GM19099 (cell line): ENCODE results near the gene ROBO1.

ENCODE experiments used
- POLR2A ChIP-seq: IDR thresholded peaks from 3 replicates; pipeline ENCODE4 v1.6.1; 2011; ENCODE audit warnings: low read depth; ENCODE audit not compliant: insufficient read length; ENCODE audit errors: extremely low read depth

Gene ROBO1

DNA sequence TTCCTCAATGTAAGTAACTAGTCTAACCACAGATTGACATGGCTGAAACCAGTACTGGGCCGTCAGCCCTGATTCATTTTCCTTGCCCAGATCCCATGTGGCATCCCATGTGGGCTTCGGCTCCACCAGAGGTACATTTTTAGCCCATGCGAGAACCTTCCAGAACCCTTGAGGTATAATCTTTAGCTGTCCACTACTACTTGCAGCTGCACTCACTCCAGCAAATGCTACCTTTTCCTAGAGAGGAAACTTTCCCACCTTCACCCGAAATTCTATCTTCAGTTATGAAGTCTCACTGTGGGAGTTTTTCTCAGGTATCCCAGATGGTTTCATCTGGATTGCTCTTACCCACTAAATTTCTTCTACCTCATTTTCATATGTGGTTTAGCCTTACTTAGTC lies 907.2 kb downstream of the ROBO1 start:
- TF ChIP-seq POLR2A, result no peak

DNA sequence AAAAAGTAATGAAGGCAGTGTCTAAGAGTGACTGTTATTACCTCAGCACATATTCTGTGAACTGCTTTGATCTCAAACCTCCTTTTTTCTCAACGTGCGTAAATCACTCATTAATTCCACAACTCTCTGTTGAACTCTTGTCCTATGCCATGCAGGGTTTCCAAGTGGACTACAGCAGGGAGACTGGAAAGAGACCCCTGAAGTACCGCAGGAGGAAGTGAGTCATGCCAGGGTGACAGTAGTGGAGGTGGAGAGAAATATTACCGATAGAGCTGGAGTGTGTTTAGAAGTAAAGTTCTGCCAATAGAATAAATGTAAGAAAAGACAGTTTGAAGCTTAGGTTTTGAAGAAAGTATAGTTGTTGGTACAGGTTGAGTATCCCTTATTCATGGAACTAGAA lies 908.9 kb downstream of the ROBO1 start:
- no peak for TF ChIP-seq POLR2A

DNA sequence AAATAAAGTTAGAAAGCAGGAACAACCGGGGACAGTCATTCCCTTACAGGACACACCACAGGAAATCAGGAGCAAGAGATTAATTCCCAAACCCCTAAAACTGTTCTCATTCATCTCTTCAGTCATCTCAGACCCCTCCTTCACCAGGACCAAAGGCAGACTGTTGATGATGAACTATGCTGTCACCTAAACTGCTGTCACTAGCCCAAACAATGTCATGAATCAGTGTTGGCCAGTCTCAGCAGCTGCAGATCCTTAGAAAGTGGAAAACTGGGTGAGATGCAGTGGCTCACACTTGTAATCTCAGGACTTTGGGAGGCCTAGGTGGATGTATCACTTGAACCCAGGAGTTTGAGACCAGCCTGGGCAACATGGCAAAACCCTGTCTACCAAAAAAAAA lies 909.6 kb downstream of the ROBO1 start:
- no peak for TF ChIP-seq POLR2A

DNA sequence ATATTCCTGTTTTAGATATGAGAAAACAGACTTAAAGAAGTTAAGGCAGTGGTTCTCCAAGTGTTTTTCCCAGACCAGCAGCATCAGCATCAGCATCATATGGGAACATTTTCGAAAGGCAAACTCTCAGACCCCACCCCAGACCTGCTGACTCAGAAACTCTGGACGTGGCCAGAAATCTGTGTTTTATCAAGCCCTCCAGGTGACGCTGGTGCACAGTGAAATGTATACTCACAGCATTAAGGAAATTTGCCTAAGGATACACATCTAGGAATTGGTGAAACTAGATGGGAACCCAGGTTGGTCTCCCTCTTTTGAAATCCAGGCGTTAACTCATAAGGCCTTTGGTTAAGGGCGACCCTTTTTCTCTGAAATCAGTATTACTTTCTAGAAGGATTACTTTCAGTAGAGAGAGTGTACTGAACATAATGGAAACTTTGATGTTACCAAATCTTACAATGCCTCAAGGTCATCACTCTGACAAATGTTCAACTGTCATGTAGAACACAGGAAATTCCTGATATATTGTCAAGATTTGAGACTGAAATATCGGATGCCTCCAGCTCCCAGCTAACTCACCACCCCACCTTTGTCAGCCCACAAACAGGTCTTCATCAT lies 910.2 kb downstream of the ROBO1 start:
- TF ChIP-seq POLR2A, result no peak

DNA sequence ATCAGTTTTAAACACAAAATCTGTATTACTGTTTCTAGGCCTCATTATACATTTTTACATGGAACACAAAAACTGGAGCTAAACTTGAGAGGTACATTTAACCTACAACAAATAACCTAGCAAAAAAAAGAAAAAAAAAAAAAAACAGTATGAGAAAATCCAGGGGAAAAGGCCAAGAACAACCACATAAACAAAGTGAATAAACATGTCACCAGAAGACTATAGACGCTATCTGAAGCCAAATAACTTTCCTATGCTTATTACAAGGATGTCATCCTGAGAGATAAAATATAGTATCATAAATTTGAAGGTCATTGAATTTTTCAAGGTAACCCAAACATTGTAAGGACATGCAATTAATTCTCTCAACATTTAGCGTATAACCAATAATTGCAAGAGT lies 911.6 kb downstream of the ROBO1 start:
- TF ChIP-seq POLR2A, result no peak

DNA sequence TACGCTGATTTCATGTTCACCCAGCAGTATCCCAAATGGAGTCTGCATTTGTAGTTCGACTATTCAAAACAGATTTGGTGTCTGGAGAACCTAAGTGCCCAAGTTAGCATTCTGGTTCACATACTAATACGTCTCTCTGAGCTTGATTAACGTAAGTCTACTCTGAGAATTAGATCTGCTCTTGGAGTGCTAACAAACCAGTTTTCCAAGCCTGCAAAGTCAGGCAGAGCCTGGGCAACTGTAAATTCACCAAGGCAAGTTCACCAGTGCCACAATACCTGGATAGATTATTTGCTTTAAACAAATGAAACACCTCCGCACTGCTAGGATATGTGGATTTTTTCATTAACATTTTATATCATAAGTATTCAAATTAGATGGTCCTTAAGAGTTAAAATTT lies 912.6 kb downstream of the ROBO1 start:
- TF ChIP-seq POLR2A, result no peak

DNA sequence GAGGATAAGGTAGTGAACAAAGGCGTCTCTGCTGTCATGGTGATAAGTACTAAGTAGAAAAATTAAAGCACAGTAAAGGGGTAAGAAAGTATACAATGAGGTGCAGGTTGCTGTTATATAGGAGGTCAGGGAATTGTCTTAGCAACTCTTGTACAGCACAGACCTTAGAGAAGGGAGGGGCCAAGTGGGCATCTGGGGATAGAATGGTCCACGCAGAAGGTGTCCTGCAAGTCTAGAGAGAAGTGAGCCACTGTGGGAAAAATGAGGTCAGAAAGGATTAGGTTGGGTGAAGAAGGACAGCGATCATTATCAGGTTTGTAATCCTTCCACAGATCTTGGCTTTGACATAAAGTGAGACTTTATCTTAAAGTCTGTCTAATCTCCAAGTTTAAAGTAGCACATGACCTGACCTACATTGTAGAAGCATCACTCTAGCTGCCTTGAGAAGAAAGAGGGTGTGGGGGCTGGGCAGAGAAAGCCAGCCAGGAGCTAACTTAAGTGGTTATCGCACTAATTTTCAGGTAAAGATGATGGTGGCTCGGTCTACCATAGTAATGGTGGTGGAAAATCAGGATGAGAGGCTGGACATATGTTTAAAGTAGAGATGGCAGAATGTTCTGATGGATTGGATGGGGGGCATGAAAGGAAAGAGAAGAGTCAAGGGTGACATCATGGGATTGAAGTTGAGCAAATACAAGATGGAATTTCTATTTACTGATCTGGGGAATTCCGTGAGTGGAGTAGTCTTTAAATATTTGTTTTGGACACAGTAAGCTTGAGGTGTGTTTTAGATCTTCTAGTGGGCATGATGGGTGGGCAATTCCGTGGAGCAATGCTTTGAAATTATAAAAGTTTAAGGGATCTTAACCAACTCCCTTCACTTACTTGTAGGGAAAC lies 919.2 kb downstream of the ROBO1 start:
- no peak for TF ChIP-seq POLR2A

DNA sequence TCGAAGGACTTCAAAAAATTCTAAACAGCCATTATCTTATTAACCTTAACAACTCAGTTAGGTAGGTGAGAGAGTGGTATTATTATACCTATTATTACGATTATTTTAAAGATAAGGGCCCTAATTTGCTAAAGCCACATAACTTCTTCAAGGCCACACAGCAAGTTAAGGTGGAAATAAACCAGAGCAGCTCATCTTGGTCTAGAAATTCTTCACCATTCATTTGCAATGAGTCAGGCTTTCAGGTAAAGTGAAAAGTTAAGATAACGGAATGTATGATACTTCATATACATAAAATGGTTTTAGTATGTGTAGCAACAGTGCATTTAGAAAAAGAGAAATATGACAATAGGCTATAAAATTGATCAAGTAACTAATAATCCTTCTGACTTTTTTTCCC lies 920.2 kb downstream of the ROBO1 start:
- TF ChIP-seq POLR2A, result no peak

DNA sequence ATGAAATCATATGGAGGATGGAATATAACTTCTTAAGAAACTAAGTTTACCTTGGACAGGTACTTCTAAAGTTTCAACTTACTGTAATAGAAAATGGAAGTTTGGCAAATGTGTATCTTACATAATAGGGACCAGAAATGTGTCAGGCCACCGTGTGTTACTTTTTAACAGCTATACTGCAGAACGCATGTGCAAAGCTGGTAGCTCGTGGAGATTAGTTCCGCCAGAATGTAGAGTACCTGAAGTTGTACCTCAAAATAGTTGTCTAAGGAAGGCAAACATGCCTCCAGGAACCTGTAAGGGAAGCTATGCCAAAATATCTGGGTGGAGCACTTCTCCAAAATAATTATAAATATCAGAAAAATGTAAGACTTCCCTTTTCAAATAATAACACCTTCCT lies 920.6 kb downstream of the ROBO1 start:
- TF ChIP-seq POLR2A, result no peak

DNA sequence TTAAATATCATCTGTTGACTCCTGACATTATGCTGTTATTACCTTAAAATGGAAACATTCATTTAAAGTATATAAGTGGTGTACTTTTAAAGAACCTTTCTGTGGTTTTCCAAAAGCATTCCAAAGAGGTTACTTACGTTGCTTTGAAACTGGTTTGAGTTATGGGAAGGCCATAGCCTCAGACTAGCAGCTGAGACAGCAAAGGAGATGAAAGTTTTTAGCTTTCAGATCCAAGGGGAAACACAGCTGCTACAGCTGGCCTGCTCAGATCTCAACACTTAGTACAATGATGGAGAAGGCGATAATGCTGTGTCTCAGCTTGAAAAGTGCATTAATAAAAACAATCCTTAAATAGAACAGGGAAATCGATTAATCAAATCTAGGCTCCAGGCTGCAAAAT lies 921.1 kb downstream of the ROBO1 start:
- TF ChIP-seq POLR2A, result no peak

DNA sequence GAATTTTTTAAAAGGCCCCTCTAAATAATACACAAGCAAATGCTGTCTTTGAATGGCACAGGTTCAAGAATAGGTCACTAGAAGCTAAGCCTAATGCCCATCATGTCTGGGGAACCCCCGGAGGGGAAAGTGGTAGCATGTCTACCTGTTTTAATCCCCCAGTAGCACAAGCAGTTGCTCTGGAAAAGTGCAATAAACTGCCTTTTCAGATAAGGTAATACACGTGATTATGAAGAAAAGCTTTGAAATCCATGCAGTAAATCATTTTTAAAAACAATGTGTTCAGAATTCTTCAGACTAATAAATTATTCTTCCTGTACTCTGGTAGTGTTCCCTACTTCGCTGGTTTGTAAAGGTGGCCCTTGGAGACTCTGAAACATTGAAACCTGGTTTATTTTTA lies 922.2 kb downstream of the ROBO1 start:
- TF ChIP-seq POLR2A, result no peak

DNA sequence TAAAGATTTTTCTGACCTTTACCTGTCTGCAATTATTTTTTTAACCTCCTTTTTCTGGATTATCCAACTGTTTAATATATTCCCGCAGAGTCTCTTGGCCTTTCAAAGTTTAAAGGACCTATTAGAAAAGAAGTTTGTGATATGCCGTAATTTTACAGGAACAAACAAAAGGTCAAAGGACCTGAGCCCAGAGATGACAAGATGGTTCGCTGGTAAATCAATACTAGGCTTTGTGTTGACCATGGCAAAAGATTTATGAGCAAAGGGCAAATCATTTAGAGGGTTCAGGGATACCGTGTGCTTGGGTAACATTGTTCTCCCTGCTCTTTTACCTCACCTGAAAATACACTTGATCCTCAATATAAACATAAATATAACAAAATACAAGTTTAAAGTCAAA lies 923.5 kb downstream of the ROBO1 start:
- no peak for TF ChIP-seq POLR2A

DNA sequence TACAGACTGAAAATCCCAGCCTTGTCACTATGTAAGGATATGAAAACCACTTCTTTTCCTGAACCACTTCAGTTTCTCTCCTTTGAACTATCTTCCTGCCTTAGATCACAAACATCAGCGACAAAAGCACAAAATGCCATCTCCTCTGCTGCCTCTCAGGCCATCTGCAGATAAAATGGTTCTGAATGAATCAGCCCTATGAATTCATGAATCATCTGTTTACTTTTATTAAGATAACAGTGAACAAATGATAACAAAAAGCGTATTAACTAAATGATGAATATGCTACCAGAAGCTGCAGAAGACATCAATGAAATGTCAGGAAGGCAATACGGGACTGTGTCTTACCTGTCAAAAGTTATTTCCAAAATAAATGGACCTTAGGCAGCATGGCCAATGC lies 928.1 kb downstream of the ROBO1 start:
- no peak for TF ChIP-seq POLR2A

DNA sequence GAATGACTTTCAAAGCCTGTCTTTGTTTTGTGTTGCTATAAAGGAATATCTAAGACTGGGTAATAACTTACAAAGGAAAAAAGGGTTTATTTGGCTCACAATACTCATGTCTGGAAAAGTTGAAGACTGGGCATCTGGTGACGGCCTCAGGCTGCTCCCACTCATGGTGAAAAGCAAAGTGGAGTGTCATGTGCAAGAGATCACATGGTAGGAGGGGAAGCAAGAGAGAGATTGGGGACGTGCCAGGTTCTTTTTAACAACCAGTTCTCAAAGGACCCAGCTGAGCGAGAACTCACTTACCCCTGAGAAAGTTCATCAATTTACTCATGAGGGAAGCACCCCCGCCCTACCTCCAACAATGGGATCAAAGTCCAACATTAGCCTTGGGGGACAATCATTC lies 929.4 kb downstream of the ROBO1 start:
- no peak for TF ChIP-seq POLR2A

DNA sequence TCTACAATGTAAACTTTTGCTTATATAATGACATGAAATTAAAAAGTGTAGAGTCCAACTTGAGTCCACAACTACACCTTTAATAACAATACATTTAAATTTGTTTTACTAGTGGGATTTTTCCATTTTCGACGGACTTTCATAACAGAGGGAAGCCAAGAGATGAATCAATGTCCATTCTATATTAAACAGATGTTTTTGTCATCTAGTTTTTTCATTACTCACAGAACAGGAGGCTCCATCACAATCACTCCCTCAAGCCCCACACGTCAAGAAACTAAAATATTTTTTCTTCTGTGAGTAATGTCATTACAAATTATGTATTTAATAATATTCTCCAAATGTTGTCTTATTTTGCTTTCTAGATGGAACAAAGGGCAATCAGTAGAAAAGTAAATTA lies 932.9 kb downstream of the ROBO1 start:
- no peak for TF ChIP-seq POLR2A

DNA sequence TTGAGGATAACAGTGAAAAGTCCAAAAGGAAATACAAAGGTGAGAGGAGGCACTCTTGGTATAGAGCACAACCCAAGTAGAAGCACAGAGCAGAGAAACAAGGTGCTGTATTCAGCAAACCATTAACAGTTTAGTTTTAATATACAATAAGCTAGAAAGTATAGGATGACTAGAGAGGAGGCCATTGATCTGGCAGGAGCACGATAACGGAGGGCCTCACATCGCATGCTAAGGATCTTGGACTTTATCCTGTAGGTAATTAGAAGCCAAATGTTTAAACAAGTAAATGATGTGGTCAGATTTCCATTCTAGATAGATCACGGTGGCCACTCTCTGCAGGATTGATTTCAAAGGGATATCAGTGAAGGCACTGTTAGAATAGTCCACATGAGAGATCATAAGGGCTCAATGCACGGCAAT lies 935.0 kb downstream of the ROBO1 start:
- no peak for TF ChIP-seq POLR2A

DNA sequence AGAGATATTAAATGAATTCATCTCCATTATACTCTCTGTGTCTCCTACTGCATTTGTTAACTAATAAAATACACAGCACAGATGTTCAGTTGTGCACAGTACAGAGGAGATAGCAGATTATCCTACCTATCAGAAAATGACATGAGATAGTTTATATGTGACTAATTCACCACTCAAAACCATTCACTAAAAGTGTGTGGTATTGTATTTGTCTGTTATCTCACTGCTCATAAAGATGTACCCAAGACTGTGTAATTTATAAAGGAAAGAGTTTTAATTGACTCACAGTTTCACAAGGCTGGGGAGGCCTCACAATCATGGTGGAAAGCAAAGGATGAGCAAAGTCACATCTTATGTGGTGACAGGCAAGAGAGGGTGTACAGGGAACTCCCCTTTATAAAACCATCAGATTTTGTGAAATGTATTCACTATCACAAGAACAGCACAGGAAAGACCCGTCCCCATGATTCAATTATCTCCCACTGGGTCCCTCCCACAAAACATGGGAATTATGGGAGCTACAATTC lies 936.3 kb downstream of the ROBO1 start:
- no peak for TF ChIP-seq POLR2A

DNA sequence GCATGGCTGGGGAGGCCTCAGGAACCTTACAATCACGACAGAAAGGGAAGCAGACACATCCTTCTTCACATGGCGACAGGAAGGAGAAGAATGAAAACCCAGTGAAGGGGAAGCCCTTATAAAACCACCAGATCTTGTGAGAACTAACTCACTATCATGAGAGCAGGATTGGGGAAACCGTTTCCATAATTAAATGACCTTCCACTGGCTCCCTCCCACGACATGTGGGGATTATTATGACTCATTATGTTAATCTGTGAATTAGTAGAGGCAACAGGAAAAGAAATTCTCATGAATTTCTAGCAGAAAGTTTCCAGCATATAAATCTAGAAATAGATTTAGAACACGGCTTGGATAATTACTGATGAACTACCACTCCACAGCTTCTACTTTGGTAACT lies 937.3 kb downstream of the ROBO1 start:
- TF ChIP-seq POLR2A, result no peak
